ENCODE data around the gene ACOX2. TPM values are rescaled to one million over a fixed set of nuclear protein-coding genes. Genes with fewer than 3 reads are reported as not detected.

The ACOX2 gene
- total and polyA plus RNA-seq, 12 donors, result 7.6 to 64.9 (median 34.9) TPM

DNA sequence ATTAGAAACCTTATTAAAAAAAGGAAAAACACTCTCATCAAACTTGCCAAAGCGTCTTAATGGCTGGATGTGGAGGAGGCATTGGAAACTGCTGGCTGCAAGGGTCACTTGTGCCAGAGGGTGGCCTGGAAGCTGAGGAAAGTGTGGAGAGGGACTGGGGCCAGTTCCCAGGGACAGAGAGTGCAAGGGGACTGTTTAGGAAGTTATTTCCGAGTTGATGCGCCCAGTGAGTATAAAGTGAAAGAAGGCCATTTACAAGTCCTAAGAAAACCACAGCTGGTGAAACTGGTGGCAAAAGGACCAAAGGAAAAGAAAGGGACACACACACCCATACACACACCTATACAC is 52.3 kb downstream of the ACOX2 start:
- Histone ChIP-seq H3K4me3 (no peak overlapping the region), H3K27ac (peak overlapping the region in 8 of 10 donors; percentile 45 to 78 (median 64)), H3K36me3 (no peaks in the 10 kb centered on the region), H3K4me1 (peaks cover 0 to 54% (median 23%) of the 10 kb centered on the region in 9 donors), H3K27me3 (no peaks in the 10 kb centered on the region), H3K9me3 (peaks cover 0 to 11% (median 0%) of the 10 kb centered on the region in 11 donors)
- intact Hi-C loops (cut with DNase I), result loop anchor here in 1 of 10 donors (5.0 kb wide), 1 partner anchor 52 kb away; the partner anchor contains the start of gene PDHB
- TF ChIP-seq, protein P1, sequence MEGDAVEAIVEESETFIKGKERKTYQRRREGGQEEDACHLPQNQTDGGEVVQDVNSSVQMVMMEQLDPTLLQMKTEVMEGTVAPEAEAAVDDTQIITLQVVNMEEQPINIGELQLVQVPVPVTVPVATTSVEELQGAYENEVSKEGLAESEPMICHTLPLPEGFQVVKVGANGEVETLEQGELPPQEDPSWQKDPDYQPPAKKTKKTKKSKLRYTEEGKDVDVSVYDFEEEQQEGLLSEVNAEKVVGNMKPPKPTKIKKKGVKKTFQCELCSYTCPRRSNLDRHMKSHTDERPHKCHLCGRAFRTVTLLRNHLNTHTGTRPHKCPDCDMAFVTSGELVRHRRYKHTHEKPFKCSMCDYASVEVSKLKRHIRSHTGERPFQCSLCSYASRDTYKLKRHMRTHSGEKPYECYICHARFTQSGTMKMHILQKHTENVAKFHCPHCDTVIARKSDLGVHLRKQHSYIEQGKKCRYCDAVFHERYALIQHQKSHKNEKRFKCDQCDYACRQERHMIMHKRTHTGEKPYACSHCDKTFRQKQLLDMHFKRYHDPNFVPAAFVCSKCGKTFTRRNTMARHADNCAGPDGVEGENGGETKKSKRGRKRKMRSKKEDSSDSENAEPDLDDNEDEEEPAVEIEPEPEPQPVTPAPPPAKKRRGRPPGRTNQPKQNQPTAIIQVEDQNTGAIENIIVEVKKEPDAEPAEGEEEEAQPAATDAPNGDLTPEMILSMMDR (IDR thresholded peaks at IDR 0.05), result no peak
- DNase-seq (no peak), ATAC-seq (peak in 5 of 8 donors; percentile 48 to 68 (median 56))
- WGBS, 2 donors, result 53 to 59% methylated on average over 3 of the region's 3 CpGs

DNA sequence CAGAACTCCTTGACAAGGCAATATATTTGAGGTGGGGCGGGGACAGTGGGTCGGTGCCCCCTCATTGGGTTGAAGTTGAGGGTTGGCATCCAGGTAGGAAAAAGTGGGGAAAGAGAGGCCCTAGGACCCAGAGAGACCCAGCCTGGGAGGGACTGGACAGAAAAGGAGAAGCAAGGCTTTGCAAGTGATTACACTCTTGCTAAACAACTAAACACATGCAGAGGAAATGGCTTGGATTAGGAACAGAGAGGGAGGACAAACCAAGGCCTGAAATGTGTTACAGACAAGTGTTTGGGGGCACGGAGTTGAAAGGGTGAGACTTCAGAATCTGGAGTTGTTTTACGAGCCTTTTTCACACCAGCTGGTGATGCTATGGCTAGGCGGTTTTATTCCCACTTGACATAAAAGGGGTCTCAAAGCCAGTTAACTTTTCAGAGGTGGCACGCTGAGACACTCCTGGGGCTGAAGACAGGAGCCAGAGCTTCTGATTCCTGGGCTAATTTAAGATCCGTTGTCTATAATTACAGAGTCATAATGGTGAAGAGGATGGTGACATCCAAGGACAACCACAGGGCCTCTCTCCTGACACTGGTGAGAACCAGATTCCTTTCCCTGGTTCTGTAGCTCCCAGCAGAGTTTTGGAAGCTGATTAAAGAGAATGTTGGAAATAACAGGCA is 52.8 kb downstream of the ACOX2 start:
- WGBS, 2 donors, result 52 to 55% methylated on average over 7 of the region's 7 CpGs
- H3K4me3 ChIP-seq, result no peak overlapping the region
- H3K27ac ChIP-seq, result peak overlapping the region in 9 of 10 donors; percentile 30 to 78 (median 55)
- intact Hi-C loops (cut with DNase I), result no loop called here
- TF ChIP-seq, protein P1 (IDR thresholded peaks at IDR 0.05), result no peak
- peaks cover 0 to 13% (median 0%) of the 10 kb centered on the region in 11 donors for H3K9me3 ChIP-seq
- peak in 6 of 8 donors; percentile 18 to 67 (median 48) for ATAC-seq
- H3K36me3 ChIP-seq, result no peaks in the 10 kb centered on the region
- no peak for DNase-seq
- no peaks in the 10 kb centered on the region for H3K27me3 ChIP-seq
- peaks cover 0 to 59% (median 23%) of the 10 kb centered on the region in 9 donors for H3K4me1 ChIP-seq

DNA sequence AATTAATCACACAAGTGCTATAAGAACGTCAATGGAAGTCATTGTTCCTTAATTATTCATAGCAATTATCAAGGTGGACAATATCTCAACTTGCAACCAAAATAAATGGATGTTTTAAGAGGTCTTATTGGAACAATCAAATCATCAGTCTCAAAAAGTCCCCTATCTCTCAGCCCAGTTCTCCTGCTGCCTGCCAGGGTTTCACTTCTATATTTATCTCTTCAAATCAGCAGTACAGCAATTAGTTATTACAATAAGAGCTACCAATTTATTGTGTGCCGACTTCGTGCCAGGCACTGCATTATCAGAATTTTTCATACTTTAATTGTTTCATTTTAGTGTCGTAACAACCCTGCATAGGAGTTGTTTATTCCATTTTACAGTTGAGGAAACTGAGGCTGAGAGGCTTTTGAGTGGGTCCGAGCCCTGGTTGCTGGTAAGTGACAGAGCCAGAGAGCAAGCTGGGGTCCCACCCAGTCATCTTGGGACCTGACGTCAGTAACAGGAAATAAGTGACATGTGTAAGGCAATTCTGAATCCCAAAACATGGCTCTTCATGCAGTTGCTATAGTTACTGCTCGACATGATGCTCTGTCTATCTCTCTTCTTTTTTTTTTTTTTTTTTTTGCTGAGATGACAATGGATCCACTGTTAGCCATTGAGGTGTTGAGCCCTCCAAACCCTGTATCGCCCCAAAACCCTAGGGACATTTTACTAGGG is 53.9 kb downstream of the ACOX2 start:
- no peak overlapping the region for H3K4me3 ChIP-seq
- ATAC-seq, result no peak
- no peaks in the 10 kb centered on the region for H3K36me3 ChIP-seq
- TF ChIP-seq, protein P1 (IDR thresholded peaks at IDR 0.05), result no peak
- intact Hi-C loops (cut with DNase I), result no loop called here
- H3K27ac ChIP-seq, result peak overlapping the region in 6 of 10 donors; percentile 30 to 78 (median 74)
- H3K4me1 ChIP-seq, result peaks cover 0 to 68% (median 23%) of the 10 kb centered on the region in 9 donors
- 31 to 38% methylated on average over 8 of the region's 8 CpGs for WGBS, 2 donors
- H3K9me3 ChIP-seq, result peaks cover 0 to 13% (median 0%) of the 10 kb centered on the region in 11 donors
- no peak for DNase-seq
- no peaks in the 10 kb centered on the region for H3K27me3 ChIP-seq

DNA sequence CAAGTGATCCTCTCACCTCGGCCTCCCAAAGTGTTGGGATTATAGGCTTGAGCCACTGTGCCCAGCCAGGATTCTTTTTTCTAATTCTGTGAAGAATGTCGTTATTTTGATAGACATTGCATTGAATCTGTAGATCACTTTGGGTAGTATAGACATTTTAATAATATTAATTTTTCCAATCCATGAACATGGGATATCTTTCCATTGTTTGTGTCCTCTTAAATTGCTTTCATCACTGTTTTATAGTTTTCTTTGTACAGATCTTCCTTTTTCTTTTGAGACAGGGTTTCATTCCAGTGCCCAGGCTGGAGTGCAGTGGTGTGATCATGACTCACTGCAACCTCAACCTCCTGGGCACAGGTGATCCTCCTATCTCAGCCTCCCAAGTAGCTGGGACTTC is 56.7 kb downstream of the ACOX2 start:
- no peak for DNase-seq
- peaks cover 0 to 57% (median 23%) of the 10 kb centered on the region in 9 donors for H3K4me1 ChIP-seq
- H3K4me3 ChIP-seq, result no peak overlapping the region
- no peaks in the 10 kb centered on the region for H3K27me3 ChIP-seq
- no peaks in the 10 kb centered on the region for H3K36me3 ChIP-seq
- WGBS, 2 donors, result 94 to 96% methylated on average over 2 of the region's 2 CpGs
- intact Hi-C loops (cut with DNase I), result no loop called here
- H3K27ac ChIP-seq, result no peak overlapping the region
- ATAC-seq, result no peak
- peaks cover 0 to 13% (median 0%) of the 10 kb centered on the region in 11 donors for H3K9me3 ChIP-seq
- TF ChIP-seq, protein P1 (IDR thresholded peaks at IDR 0.05), result no peak

Data from heart right ventricle (tissue), 16 donors.